ENCODE measurements around the gene TMEM14A. TPM values are rescaled to one million over a fixed set of nuclear protein-coding genes. Genes with fewer than 3 reads are reported as not detected.

The TMEM14A gene
- total RNA-seq, 2 donors from 2014 or later = 13.2 to 13.4 TPM

- Histone ChIP-seq H3K27ac (no peak overlapping the region), H3K9me3 (no peaks in the 10 kb centered on the region), H3K27me3 (no peaks in the 10 kb centered on the region), H3K36me3 (no peaks in the 10 kb centered on the region), H3K4me1 (no peaks in the 10 kb centered on the region), H3K4me3 (no peak overlapping the region)
- no peak for TF ChIP-seq CTCF (IDR thresholded peaks at IDR 0.05)
- DNase-seq (ENCODE audit: low spot score) = no peak
Observed at GRCh38 chr6:52729576-52729975, 58.7 kb downstream of the TMEM14A start.

- DNase-seq (ENCODE audit: low spot score) = no peak
- Histone ChIP-seq H3K36me3 (no peaks in the 10 kb centered on the region), H3K27me3 (no peaks in the 10 kb centered on the region), H3K4me1 (no peaks in the 10 kb centered on the region), H3K4me3 (no peak overlapping the region), H3K9me3 (no peaks in the 10 kb centered on the region), H3K27ac (no peak overlapping the region)
- no peak for TF ChIP-seq CTCF (IDR thresholded peaks at IDR 0.05)
Observed at GRCh38 chr6:52731719-52732118, 60.8 kb downstream of the TMEM14A start.

GRCh38 chr6:52733172-52733571 is 62.3 kb downstream of the TMEM14A start:
- no peak overlapping the region for H3K4me3 ChIP-seq
- H3K9me3 ChIP-seq = no peaks in the 10 kb centered on the region
- H3K27me3 ChIP-seq = no peaks in the 10 kb centered on the region
- no peak for DNase-seq (ENCODE audit: low spot score)
- no peak for TF ChIP-seq CTCF (IDR thresholded peaks at IDR 0.05)
- no peaks in the 10 kb centered on the region for H3K4me1 ChIP-seq
- H3K36me3 ChIP-seq = no peaks in the 10 kb centered on the region
- H3K27ac ChIP-seq = no peak overlapping the region

- Histone ChIP-seq H3K4me1 (no peaks in the 10 kb centered on the region), H3K9me3 (no peaks in the 10 kb centered on the region), H3K27me3 (no peaks in the 10 kb centered on the region), H3K4me3 (no peak overlapping the region), H3K27ac (no peak overlapping the region), H3K36me3 (no peaks in the 10 kb centered on the region)
- no peak for DNase-seq (ENCODE audit: low spot score)
- no peak for TF ChIP-seq CTCF (IDR thresholded peaks at IDR 0.05)
Observed at GRCh38 chr6:52734072-52734471, 63.2 kb downstream of the TMEM14A start.

- no peaks in the 10 kb centered on the region for H3K4me1 ChIP-seq
- H3K9me3 ChIP-seq = peaks cover 0 to 4% of the 10 kb centered on the region in 2 donors
- H3K4me3 ChIP-seq = no peak overlapping the region
- TF ChIP-seq CTCF (IDR thresholded peaks at IDR 0.05) = no peak
- no peaks in the 10 kb centered on the region for H3K27me3 ChIP-seq
- H3K27ac ChIP-seq = no peak overlapping the region
- no peak for DNase-seq (ENCODE audit: low spot score)
- no peaks in the 10 kb centered on the region for H3K36me3 ChIP-seq
Observed at GRCh38 chr6:52735071-52735470, 64.2 kb downstream of the TMEM14A start.

GRCh38 chr6:52736145-52736544 is 65.2 kb downstream of the TMEM14A start:
- no peak for TF ChIP-seq CTCF (IDR thresholded peaks at IDR 0.05)

More at GRCh38 chr6:52736145-52736544, 65.2 kb downstream of the TMEM14A start:
- peaks cover 0 to 8% of the 10 kb centered on the region in 2 donors for H3K9me3 ChIP-seq
- DNase-seq (ENCODE audit: low spot score) = no peak
- no peak overlapping the region for H3K27ac ChIP-seq
- no peak overlapping the region for H3K4me3 ChIP-seq
- no peaks in the 10 kb centered on the region for H3K4me1 ChIP-seq
- H3K27me3 ChIP-seq = no peaks in the 10 kb centered on the region
- H3K36me3 ChIP-seq = no peaks in the 10 kb centered on the region

Measured in right atrium auricular region (tissue), 2 donors.